SK-N-SH (cell line): ENCODE data around the gene MIEN1. TPM values are rescaled to one million over a fixed set of nuclear protein-coding genes. Genes with fewer than 3 reads are reported as not detected.

Experiments used
- CTCF ChIA-PET: fragments of 300-600, 350-600 bp; formaldehyde crosslinking; extraction: SDS; loops from one replicate; lab custom pipeline; 2021; lab: Yijun Ruan, JAX
- POLR2A ChIA-PET: fragments of 350-600 bp; sonication (Branson Sonifier 250); formaldehyde crosslinking; extraction: SDS; loops from one replicate; lab custom pipeline; 2020; ENCODE audit warnings: antibody characterized with exemption, inconsistent platforms; lab: Yijun Ruan, JAX
- DNase-seq: peaks from one replicate; pipeline ENCODE4 v3.0.0; 2012
- H2AFZ ChIP-seq: fragments of 200-600 bp; sonication (generic); 2 replicates; pipeline ENCODE4 v1.8.1; 2016; ENCODE audit warnings: antibody characterized with exemption, mild to moderate bottlenecking, low read depth
- H3F3A ChIP-seq: fragments of 200-600 bp; sonication (generic); replicated peaks from 2 replicates; pipeline ENCODE3; 2016; ENCODE audit warnings: antibody characterized with exemption, mild to moderate bottlenecking; ENCODE audit not compliant: insufficient read depth
- H3K27ac ChIP-seq, 2 experiments: fragments of 200-500 bp in 1 of 2; fragments of 200-600 bp in 1 of 2; sonication (Bioruptor generic) in 1 of 2; sonication (generic), shearing (Covaris generic) in 1 of 2; 2 replicates each; pipeline versions ENCODE4 v1.5.1 to v1.6.1; 2014 to 2016; ENCODE audit warnings: low read depth in 2 of 2, inconsistent platforms in 1 of 2, low read length in 1 of 2, mild to moderate bottlenecking in 1 of 2, mixed read lengths in 1 of 2
- H3K27me3 ChIP-seq: fragments of 200-600 bp; sonication (generic), shearing (Covaris generic); 2 replicates; pipeline ENCODE4 v1.6.1; 2016; ENCODE audit warnings: mixed run types; ENCODE audit not compliant: insufficient read depth
- H3K36me3 ChIP-seq, 2 experiments: fragments of 200-500 bp in 1 of 2; fragments of 200-600 bp in 1 of 2; sonication (Bioruptor generic) in 1 of 2; sonication (generic) in 1 of 2; replicated peaks in 1 of 2; 2 replicates each; pipeline versions ENCODE3 to v1.5.1; 2014 to 2016; ENCODE audit warnings: low read length in 1 of 2, mild to moderate bottlenecking in 1 of 2; ENCODE audit not compliant: insufficient read depth in 2 of 2, control insufficient read depth in 1 of 2
- H3K4me1 ChIP-seq, 2 experiments: fragments of 200-500 bp in 1 of 2; fragments of 200-600 bp in 1 of 2; sonication (Bioruptor generic) in 1 of 2; sonication (generic), shearing (Covaris generic) in 1 of 2; 2 replicates each; pipeline versions ENCODE4 v1.5.1 to v1.6.1; 2014 to 2016; ENCODE audit warnings: low read depth in 1 of 2, low read length in 1 of 2, mixed run types in 1 of 2; ENCODE audit not compliant: insufficient read depth in 2 of 2, control insufficient read depth in 1 of 2
- H3K4me2 ChIP-seq: fragments of 200-600 bp; sonication (generic), shearing (Covaris generic); 2 replicates; pipeline ENCODE4 v1.6.1; 2017; ENCODE audit warnings: mixed run types
- H3K4me3 ChIP-seq, 2 experiments: fragments of 200-500 bp in 1 of 2; fragments of 200-600 bp in 1 of 2; sonication (Bioruptor generic) in 1 of 2; sonication (generic), shearing (Covaris generic) in 1 of 2; 2 replicates each; pipeline versions ENCODE4 v1.5.1 to v1.8.1; 2014 to 2016; ENCODE audit warnings: low read depth in 2 of 2, inconsistent platforms in 1 of 2, low read length in 1 of 2, mild to moderate bottlenecking in 1 of 2, mixed read lengths in 1 of 2, moderate library complexity in 1 of 2
- H3K79me2 ChIP-seq: fragments of 200-600 bp; sonication (generic); 2 replicates; pipeline ENCODE4 v1.8.1; 2017; ENCODE audit warnings: mild to moderate bottlenecking; ENCODE audit not compliant: insufficient read depth
- H3K9ac ChIP-seq: fragments of 200-600 bp; sonication (generic); 2 replicates; pipeline ENCODE4 v1.6.1; 2017; ENCODE audit warnings: mixed run types
- H3K9me2 ChIP-seq: fragments of 200-600 bp; sonication (generic); 2 replicates; pipeline ENCODE4 v1.6.1; 2017; ENCODE audit warnings: mixed run types
- H3K9me3 ChIP-seq: fragments of 200-600 bp; sonication (generic); 2 replicates; pipeline ENCODE4 v1.6.1; 2017; ENCODE audit warnings: mixed run types, mild to moderate bottlenecking, moderate library complexity
- H4K20me1 ChIP-seq: fragments of 200-600 bp; sonication (generic); 2 replicates; pipeline ENCODE4 v1.6.1; 2017; ENCODE audit warnings: mild to moderate bottlenecking, mixed run types; ENCODE audit not compliant: insufficient read depth
- CHD2 ChIP-seq: fragments of 150-350 bp; IDR thresholded peaks from 2 replicates; pipeline ENCODE4 v1.6.1; 2018; ENCODE audit warnings: low read length; ENCODE audit not compliant: partially characterized antibody
- EZH2phosphoT487 ChIP-seq: fragments of 200-600 bp; sonication (generic); IDR thresholded peaks from 2 replicates; pipeline ENCODE4 v1.6.1; 2017; ENCODE audit warnings: low read depth, mixed run types, mild to moderate bottlenecking, antibody characterized with exemption, moderate library complexity, borderline replicate concordance
- FOXM1 ChIP-seq: IDR thresholded peaks from 2 replicates; pipeline ENCODE4 v1.4.0; 2012; ENCODE audit warnings: low read depth, mild to moderate bottlenecking
- JUND ChIP-seq: IDR thresholded peaks from 2 replicates; pipeline ENCODE4 v1.4.0; 2012
- MAX ChIP-seq: IDR thresholded peaks from 2 replicates; pipeline ENCODE4 v1.4.0; 2012; ENCODE audit warnings: low read depth
- MEF2A ChIP-seq: IDR thresholded peaks from 2 replicates; pipeline ENCODE4 v1.4.0; 2012; ENCODE audit warnings: low read depth, borderline replicate concordance
- MXI1 ChIP-seq: IDR thresholded peaks from 2 replicates; pipeline ENCODE4 v1.6.1; 2012; ENCODE audit warnings: mild to moderate bottlenecking, low read depth, low read length, improper control_type of control experiment
- NRF1 ChIP-seq: IDR thresholded peaks from 2 replicates; pipeline ENCODE4 v1.6.1; 2012; ENCODE audit warnings: low read depth, mild to moderate bottlenecking, low read length
- RAD21 ChIP-seq: IDR thresholded peaks from 2 replicates; pipeline ENCODE4 v1.6.1; 2012; ENCODE audit warnings: mild to moderate bottlenecking, low read length
- RCOR1 ChIP-seq: fragments of 150-350 bp; IDR thresholded peaks from 2 replicates; pipeline ENCODE4 v1.6.1; 2017; ENCODE audit warnings: antibody characterized with exemption, low read length
- RXRA ChIP-seq: IDR thresholded peaks from 2 replicates; pipeline ENCODE4 v1.4.0; 2012; ENCODE audit warnings: low read depth, mild to moderate bottlenecking, borderline replicate concordance
- SIN3A ChIP-seq: IDR thresholded peaks from 2 replicates; pipeline ENCODE4 v1.6.1; 2012; ENCODE audit warnings: low read depth, mild to moderate bottlenecking, low read length, moderate library complexity, borderline replicate concordance
- SMC3 ChIP-seq: IDR thresholded peaks from 2 replicates; pipeline ENCODE4 v1.6.1; 2012; ENCODE audit warnings: low read depth, low read length, improper control_type of control experiment
- TEAD4 ChIP-seq: IDR thresholded peaks from 2 replicates; pipeline ENCODE4 v1.4.0; 2012; ENCODE audit warnings: mild to moderate bottlenecking, borderline replicate concordance; ENCODE audit not compliant: insufficient read depth
- WGBS: methylation state at CpG from one replicate; pipeline ENCODE4 v1.1.6; 2017; ENCODE audit warnings: low lambda C conversion rate; 5-methylcytosine and 5-hydroxymethylcytosine counted together
- polyA plus RNA-seq, 3 experiments: library from polyadenylated mRNA; depleted of rRNA; stranded (reverse); fragments of >200 nt; gene quantifications; 2 replicates each; pipeline ENCODE4 v1.2.3, GENCODE V29; 2012
- TF ChIP-seq, protein P1 (sequence below): fragments of 200-600 bp; sonication (generic); IDR thresholded peaks from 2 replicates; pipeline ENCODE4 v1.6.1; 2017; ENCODE audit warnings: antibody characterized with exemption, mild to moderate bottlenecking, moderate library complexity
- TF ChIP-seq, protein P2 (sequence below): fragments of 150-350 bp; IDR thresholded peaks from 2 replicates; pipeline ENCODE4 v1.6.1; 2017; ENCODE audit warnings: antibody characterized with exemption, low read length, low read depth, borderline replicate concordance
- TF ChIP-seq, protein P3 (sequence below): IDR thresholded peaks from 2 replicates; pipeline ENCODE4; 2012
- TF ChIP-seq, protein P4 (sequence below): IDR thresholded peaks from 2 replicates; pipeline ENCODE4 v1.4.0; 2012; ENCODE audit warnings: low read depth, borderline replicate concordance

MIEN1 gene
- polyA plus RNA-seq, 1 of the 3 experiments (the other 2 are of a cell fraction): 100 TPM

DNA sequence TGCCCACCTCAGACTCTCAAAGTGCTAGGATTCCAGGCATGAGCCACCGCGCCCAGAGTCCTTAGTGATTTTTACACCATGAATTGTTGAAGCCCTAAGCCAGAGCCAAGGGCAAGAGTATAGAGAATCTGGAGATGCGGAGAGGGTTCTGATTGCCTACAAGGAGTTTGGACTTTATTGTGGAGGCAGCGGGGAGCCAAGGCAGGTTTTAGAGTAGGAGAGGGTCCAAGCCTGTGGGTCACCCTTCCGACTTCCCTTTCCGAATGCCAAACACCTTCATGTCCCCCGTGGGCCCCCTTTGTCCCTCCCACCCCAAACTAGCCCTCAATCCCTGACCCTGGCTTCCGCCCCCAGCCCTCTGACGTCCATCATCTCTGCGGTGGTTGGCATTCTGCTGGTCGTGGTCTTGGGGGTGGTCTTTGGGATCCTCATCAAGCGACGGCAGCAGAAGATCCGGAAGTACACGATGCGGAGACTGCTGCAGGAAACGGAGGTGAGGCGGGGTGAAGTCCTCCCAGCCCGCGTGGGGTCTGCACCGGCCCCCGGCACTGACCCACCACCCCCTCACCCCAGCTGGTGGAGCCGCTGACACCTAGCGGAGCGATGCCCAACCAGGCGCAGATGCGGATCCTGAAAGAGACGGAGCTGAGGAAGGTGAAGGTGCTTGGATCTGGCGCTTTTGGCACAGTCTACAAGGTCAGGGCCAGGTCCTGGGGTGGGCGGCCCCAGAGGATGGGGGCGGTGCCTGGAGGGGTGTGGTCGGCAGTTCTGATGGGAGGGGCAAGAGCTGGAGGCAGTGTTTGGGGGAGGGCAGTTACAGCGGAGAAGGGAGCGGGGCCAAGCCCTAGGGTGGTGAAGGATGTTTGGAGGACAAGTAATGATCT, 7.1 kb downstream of the MIEN1 start:
- no peak for DNase-seq
- WGBS: 84% methylated on average over 34 of the region's 34 CpGs
- no peaks in the 10 kb centered on the region for H3F3A ChIP-seq
- ChIA-PET CTCF (interaction anchor here (1.7 kb wide), 1 partner anchor 51 kb away, joined by 3 read pairs; no protein-coding TSS in a partner anchor), POLR2A (no interaction called here)
- H3K4me1 ChIP-seq: no peaks in the 10 kb centered on the region
- H3K9me2 ChIP-seq: no peaks in the 10 kb centered on the region
- no peaks in the 10 kb centered on the region for H4K20me1 ChIP-seq
- no peak overlapping the region for H3K27ac ChIP-seq
- TF ChIP-seq TEAD4 (no peak), MEF2A (no peak), RAD21 (no peak), EZH2phosphoT487 (no peak), CHD2 (no peak), SMC3 (no peak), NRF1 (no peak), JUND (no peak), RCOR1 (no peak)
- TF ChIP-seq, protein P1, sequence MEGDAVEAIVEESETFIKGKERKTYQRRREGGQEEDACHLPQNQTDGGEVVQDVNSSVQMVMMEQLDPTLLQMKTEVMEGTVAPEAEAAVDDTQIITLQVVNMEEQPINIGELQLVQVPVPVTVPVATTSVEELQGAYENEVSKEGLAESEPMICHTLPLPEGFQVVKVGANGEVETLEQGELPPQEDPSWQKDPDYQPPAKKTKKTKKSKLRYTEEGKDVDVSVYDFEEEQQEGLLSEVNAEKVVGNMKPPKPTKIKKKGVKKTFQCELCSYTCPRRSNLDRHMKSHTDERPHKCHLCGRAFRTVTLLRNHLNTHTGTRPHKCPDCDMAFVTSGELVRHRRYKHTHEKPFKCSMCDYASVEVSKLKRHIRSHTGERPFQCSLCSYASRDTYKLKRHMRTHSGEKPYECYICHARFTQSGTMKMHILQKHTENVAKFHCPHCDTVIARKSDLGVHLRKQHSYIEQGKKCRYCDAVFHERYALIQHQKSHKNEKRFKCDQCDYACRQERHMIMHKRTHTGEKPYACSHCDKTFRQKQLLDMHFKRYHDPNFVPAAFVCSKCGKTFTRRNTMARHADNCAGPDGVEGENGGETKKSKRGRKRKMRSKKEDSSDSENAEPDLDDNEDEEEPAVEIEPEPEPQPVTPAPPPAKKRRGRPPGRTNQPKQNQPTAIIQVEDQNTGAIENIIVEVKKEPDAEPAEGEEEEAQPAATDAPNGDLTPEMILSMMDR: no peak
- TF ChIP-seq, protein P2, sequence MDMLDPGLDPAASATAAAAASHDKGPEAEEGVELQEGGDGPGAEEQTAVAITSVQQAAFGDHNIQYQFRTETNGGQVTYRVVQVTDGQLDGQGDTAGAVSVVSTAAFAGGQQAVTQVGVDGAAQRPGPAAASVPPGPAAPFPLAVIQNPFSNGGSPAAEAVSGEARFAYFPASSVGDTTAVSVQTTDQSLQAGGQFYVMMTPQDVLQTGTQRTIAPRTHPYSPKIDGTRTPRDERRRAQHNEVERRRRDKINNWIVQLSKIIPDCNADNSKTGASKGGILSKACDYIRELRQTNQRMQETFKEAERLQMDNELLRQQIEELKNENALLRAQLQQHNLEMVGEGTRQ: no peak
- H3K4me2 ChIP-seq: no peak overlapping the region
- peaks cover 0 to under 1% of the 10 kb centered on the region in 2 experiments for H3K36me3 ChIP-seq
- H3K4me3 ChIP-seq: no peak overlapping the region
- no peaks in the 10 kb centered on the region for H3K79me2 ChIP-seq
- no peak overlapping the region for H3K9ac ChIP-seq
- H3K27me3 ChIP-seq: no peaks in the 10 kb centered on the region
- H3K9me3 ChIP-seq: no peaks in the 10 kb centered on the region
- H2AFZ ChIP-seq: no peak overlapping the region

DNA sequence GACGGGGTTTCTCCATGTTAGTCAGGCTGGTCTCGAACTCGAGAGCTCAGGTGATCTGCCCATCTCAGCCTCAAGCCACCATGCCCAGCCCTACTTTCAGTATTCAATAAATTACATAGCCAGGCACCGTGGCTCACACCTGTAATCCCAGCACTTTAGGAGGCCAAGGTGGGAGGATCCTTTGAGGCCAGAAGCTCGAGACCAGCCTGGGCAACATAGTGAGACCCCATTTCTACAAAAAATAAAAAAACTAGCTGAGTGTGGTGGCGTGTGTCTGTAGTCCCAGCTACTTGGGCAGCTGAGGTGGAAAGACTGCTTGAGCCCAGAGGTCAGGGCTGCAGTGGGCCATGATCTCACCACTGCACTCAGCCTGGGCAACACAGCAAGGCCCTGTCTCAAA, 8.2 kb downstream of the MIEN1 start:
- H3K27ac ChIP-seq: no peak overlapping the region
- no peaks in the 10 kb centered on the region for H3K27me3 ChIP-seq
- no peaks in the 10 kb centered on the region for H3K79me2 ChIP-seq
- H2AFZ ChIP-seq: no peak overlapping the region
- 77% methylated on average over 6 of the region's 6 CpGs for WGBS
- CTCF ChIA-PET: interaction anchor here (1.7 kb wide), 1 partner anchor 50 kb away, joined by 3 read pairs; no protein-coding TSS in a partner anchor
- DNase-seq: no peak
- POLR2A ChIA-PET: no interaction called here
- no peaks in the 10 kb centered on the region for H3K9me3 ChIP-seq
- TF ChIP-seq, protein P2: no peak
- TF ChIP-seq CHD2: no peak
- no peak for TF ChIP-seq RXRA
- TF ChIP-seq, protein P3, sequence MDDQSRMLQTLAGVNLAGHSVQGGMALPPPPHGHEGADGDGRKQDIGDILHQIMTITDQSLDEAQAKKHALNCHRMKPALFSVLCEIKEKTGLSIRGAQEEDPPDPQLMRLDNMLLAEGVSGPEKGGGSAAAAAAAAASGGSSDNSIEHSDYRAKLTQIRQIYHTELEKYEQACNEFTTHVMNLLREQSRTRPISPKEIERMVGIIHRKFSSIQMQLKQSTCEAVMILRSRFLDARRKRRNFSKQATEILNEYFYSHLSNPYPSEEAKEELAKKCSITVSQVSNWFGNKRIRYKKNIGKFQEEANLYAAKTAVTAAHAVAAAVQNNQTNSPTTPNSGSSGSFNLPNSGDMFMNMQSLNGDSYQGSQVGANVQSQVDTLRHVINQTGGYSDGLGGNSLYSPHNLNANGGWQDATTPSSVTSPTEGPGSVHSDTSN: no peak
- no peak for TF ChIP-seq MXI1
- no peak for TF ChIP-seq SIN3A
- TF ChIP-seq, protein P4, sequence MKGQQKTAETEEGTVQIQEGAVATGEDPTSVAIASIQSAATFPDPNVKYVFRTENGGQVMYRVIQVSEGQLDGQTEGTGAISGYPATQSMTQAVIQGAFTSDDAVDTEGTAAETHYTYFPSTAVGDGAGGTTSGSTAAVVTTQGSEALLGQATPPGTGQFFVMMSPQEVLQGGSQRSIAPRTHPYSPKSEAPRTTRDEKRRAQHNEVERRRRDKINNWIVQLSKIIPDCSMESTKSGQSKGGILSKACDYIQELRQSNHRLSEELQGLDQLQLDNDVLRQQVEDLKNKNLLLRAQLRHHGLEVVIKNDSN: no peak
- TF ChIP-seq MAX: no peak
- TF ChIP-seq FOXM1: no peak
- no peak overlapping the region for H3K9ac ChIP-seq
- no peaks in the 10 kb centered on the region for H3K9me2 ChIP-seq
- H3K4me3 ChIP-seq: no peak overlapping the region
- H4K20me1 ChIP-seq: no peaks in the 10 kb centered on the region
- H3K4me1 ChIP-seq: no peaks in the 10 kb centered on the region
- no peak overlapping the region for H3K4me2 ChIP-seq
- no peaks in the 10 kb centered on the region for H3F3A ChIP-seq
- H3K36me3 ChIP-seq: no peaks in the 10 kb centered on the region
